Astrocyte (in vitro differentiated cells and primary cell): Measurements from ENCODE around the gene CIT. TPM values are rescaled to one million over a fixed set of nuclear protein-coding genes. Genes with fewer than 3 reads are reported as not detected.

ENCODE experiments used
- DNase-seq: peaks from one replicate; pipeline ENCODE4 v3.0.0-alpha.2; 2010; ENCODE audit warnings: low read depth
- FAIRE-seq: peaks from 2 replicates; lab custom pipeline; 2011; peaks lifted over from hg19 to GRCh38; lab: Jason Lieb, UNC
- H2AFZ ChIP-seq: 2 replicates; pipeline ENCODE4 v1.6.0; 2012; ENCODE audit warnings: low read depth, low read length, inconsistent platforms
- H3K27ac ChIP-seq: 2 replicates; pipeline ENCODE4 v1.5.1; 2011; ENCODE audit warnings: low read depth, low read length, inconsistent platforms
- H3K27me3 ChIP-seq: 2 replicates; pipeline ENCODE4 v1.6.0; 2011; ENCODE audit warnings: low read length, inconsistent platforms; ENCODE audit not compliant: insufficient read depth
- H3K36me3 ChIP-seq: 2 replicates; pipeline ENCODE4 v1.5.1; 2011; ENCODE audit warnings: low read length, inconsistent platforms; ENCODE audit not compliant: insufficient read depth
- H3K4me1 ChIP-seq: 2 replicates; pipeline ENCODE4 v1.5.1; 2011; ENCODE audit warnings: low read length, inconsistent platforms; ENCODE audit not compliant: insufficient read depth
- H3K4me2 ChIP-seq: 2 replicates; pipeline ENCODE4 v1.6.0; 2012; ENCODE audit warnings: low read length, inconsistent platforms
- H3K4me3 ChIP-seq: 2 replicates; pipeline ENCODE4 v1.5.1; 2011; ENCODE audit warnings: low read depth, mild to moderate bottlenecking, low read length, inconsistent platforms; ENCODE audit not compliant: insufficient read depth
- H3K79me2 ChIP-seq: 2 replicates; pipeline ENCODE4 v1.6.0; 2012; ENCODE audit warnings: mild to moderate bottlenecking, low read length, inconsistent platforms; ENCODE audit not compliant: insufficient read depth
- H3K9ac ChIP-seq: 2 replicates; pipeline ENCODE4 v1.6.0; 2012; ENCODE audit warnings: mild to moderate bottlenecking, low read length, inconsistent platforms
- H3K9me3 ChIP-seq: 2 replicates; pipeline ENCODE4 v1.5.1; 2012; ENCODE audit warnings: low read depth, mild to moderate bottlenecking, low read length, inconsistent platforms; ENCODE audit not compliant: insufficient read depth
- H4K20me1 ChIP-seq: 2 replicates; pipeline ENCODE4 v1.6.0; 2012; ENCODE audit warnings: low read length, inconsistent platforms; ENCODE audit not compliant: insufficient read depth
- H3K27ac Mint-ChIP-seq: one replicate; pipeline ENCODE4 v1.8.0; 2021; ENCODE audit warnings: mild to moderate bottlenecking, mixed read lengths; ENCODE audit not compliant: unreplicated experiment
- H3K27me3 Mint-ChIP-seq: one replicate; pipeline ENCODE4 v1.8.0; 2021; ENCODE audit warnings: low read depth, mixed read lengths; ENCODE audit not compliant: unreplicated experiment
- H3K36me3 Mint-ChIP-seq: one replicate; pipeline ENCODE4 v1.8.0; 2021; ENCODE audit warnings: low read depth, mixed read lengths; ENCODE audit not compliant: unreplicated experiment
- H3K4me1 Mint-ChIP-seq: one replicate; pipeline ENCODE4 v1.8.0; 2021; ENCODE audit warnings: low read depth, mixed read lengths; ENCODE audit not compliant: unreplicated experiment
- H3K4me3 Mint-ChIP-seq: one replicate; pipeline ENCODE4 v1.8.0; 2021; ENCODE audit warnings: mild to moderate bottlenecking, moderate library complexity, mixed read lengths; ENCODE audit not compliant: unreplicated experiment
- H3K9me3 Mint-ChIP-seq: one replicate; pipeline ENCODE4 v1.8.0; 2021; ENCODE audit warnings: mild to moderate bottlenecking, mixed read lengths; ENCODE audit not compliant: unreplicated experiment
- EZH2 ChIP-seq: IDR thresholded peaks from 2 replicates; pipeline ENCODE4 v1.6.1; 2012; ENCODE audit warnings: mild to moderate bottlenecking, low read length, inconsistent platforms; ENCODE audit not compliant: insufficient read depth
- total RNA-seq: library from RNA; stranded (reverse); gene quantifications from 2 replicates; pipeline ENCODE4 v1.2.1, GENCODE V29; 2021
- TF ChIP-seq, protein P1 (sequence below): IDR thresholded peaks from 2 replicates; pipeline ENCODE4 v1.5.1; 2011; ENCODE audit warnings: low read depth, mild to moderate bottlenecking, inconsistent platforms, low read length, moderate library complexity; ENCODE audit not compliant: insufficient read depth

Gene CIT
- total RNA-seq, 1 donor from 2014 or later: 4.5 TPM

- Histone ChIP-seq H3K27ac (no peak overlapping the region), H3K9ac (no peak overlapping the region), H2AFZ (no peak overlapping the region), H3K9me3 (no peaks in the 10 kb centered on the region), H4K20me1 (no peaks in the 10 kb centered on the region), H3K4me1 (peaks cover 5% of the 10 kb centered on the region), H3K36me3 (no peaks in the 10 kb centered on the region), H3K4me2 (no peak overlapping the region), H3K79me2 (peaks cover 19% of the 10 kb centered on the region), H3K27me3 (peaks cover 3% of the 10 kb centered on the region), H3K4me3 (no peak overlapping the region)
- H3K4me3 Mint-ChIP-seq: no peak overlapping the region
- no peaks in the 10 kb centered on the region for H3K36me3 Mint-ChIP-seq
- H3K27me3 Mint-ChIP-seq: peaks cover 2% of the 10 kb centered on the region
- no peak overlapping the region for H3K27ac Mint-ChIP-seq
- peaks cover 5% of the 10 kb centered on the region for H3K4me1 Mint-ChIP-seq
- no peak for TF ChIP-seq EZH2
- TF ChIP-seq, protein P1, sequence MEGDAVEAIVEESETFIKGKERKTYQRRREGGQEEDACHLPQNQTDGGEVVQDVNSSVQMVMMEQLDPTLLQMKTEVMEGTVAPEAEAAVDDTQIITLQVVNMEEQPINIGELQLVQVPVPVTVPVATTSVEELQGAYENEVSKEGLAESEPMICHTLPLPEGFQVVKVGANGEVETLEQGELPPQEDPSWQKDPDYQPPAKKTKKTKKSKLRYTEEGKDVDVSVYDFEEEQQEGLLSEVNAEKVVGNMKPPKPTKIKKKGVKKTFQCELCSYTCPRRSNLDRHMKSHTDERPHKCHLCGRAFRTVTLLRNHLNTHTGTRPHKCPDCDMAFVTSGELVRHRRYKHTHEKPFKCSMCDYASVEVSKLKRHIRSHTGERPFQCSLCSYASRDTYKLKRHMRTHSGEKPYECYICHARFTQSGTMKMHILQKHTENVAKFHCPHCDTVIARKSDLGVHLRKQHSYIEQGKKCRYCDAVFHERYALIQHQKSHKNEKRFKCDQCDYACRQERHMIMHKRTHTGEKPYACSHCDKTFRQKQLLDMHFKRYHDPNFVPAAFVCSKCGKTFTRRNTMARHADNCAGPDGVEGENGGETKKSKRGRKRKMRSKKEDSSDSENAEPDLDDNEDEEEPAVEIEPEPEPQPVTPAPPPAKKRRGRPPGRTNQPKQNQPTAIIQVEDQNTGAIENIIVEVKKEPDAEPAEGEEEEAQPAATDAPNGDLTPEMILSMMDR: no peak
- no peaks in the 10 kb centered on the region for H3K9me3 Mint-ChIP-seq
- FAIRE-seq (no peak), DNase-seq (no peak)
Measured at GRCh38 chr12:119665164-119665929, 211.8 kb downstream of the CIT start.

DNA sequence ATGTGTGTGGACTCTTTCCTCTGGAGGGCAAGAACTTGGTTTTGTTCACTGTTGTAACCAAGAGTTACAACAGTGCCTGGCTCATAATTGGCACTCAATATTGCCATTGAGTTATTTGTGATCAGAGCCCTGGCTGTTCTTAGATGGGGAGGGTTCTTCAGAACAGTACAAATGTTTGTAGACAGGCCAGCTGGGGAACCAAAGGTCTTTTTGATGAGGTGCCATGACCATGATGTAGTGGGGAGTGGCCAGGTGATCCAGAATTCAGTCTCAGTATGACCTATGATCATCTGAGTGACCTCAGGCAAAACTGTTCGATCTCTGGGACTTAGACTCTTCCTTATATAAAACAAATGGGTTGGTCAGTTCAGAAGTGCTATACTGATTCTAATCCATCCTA lies 212.5 kb downstream of the CIT start:
- no peak overlapping the region for H3K27ac Mint-ChIP-seq
- Histone ChIP-seq H3K9ac (no peak overlapping the region), H4K20me1 (no peaks in the 10 kb centered on the region), H3K4me1 (peaks cover 5% of the 10 kb centered on the region), H3K36me3 (no peaks in the 10 kb centered on the region), H3K9me3 (no peaks in the 10 kb centered on the region), H3K27ac (no peak overlapping the region), H2AFZ (no peak overlapping the region), H3K4me3 (no peak overlapping the region), H3K4me2 (no peak overlapping the region), H3K27me3 (peaks cover 3% of the 10 kb centered on the region), H3K79me2 (peaks cover 12% of the 10 kb centered on the region)
- H3K9me3 Mint-ChIP-seq: no peaks in the 10 kb centered on the region
- no peak for TF ChIP-seq EZH2
- TF ChIP-seq, protein P1: no peak
- H3K4me1 Mint-ChIP-seq: peaks cover 3% of the 10 kb centered on the region
- DNase-seq (no peak), FAIRE-seq (no peak)
- peaks cover 3% of the 10 kb centered on the region for H3K27me3 Mint-ChIP-seq
- H3K4me3 Mint-ChIP-seq: no peak overlapping the region
- no peaks in the 10 kb centered on the region for H3K36me3 Mint-ChIP-seq

DNA sequence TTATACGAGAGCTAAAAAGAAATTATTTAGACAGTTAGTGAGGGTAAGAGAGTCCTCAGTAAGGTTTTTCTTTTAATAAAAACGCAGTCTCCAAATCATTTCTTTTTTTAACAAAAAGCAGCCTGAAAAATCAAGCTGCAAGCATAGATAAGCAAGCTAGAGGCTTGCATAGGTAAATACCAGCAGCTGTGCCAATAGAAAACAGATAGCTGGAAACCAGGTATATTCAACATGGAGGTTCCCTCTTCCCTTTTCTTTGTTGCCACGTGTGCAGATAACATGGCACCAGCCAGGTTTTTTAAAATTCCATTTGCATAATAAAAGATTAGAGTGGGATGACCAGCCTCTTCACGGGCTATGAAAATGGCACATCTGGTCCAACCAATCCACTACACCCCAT lies 215.2 kb downstream of the CIT start:
- Histone ChIP-seq H3K9ac (no peak overlapping the region), H3K27me3 (peaks cover 3% of the 10 kb centered on the region), H2AFZ (no peak overlapping the region), H3K27ac (no peak overlapping the region), H3K36me3 (no peaks in the 10 kb centered on the region), H3K4me3 (no peak overlapping the region), H3K4me2 (no peak overlapping the region), H4K20me1 (no peaks in the 10 kb centered on the region), H3K4me1 (no peaks in the 10 kb centered on the region), H3K79me2 (no peaks in the 10 kb centered on the region), H3K9me3 (no peaks in the 10 kb centered on the region)
- DNase-seq (no peak), FAIRE-seq (no peak)
- no peak for TF ChIP-seq EZH2
- TF ChIP-seq, protein P1: no peak
- H3K9me3 Mint-ChIP-seq: no peaks in the 10 kb centered on the region
- no peaks in the 10 kb centered on the region for H3K4me1 Mint-ChIP-seq
- no peaks in the 10 kb centered on the region for H3K36me3 Mint-ChIP-seq
- H3K27me3 Mint-ChIP-seq: peaks cover 3% of the 10 kb centered on the region
- H3K27ac Mint-ChIP-seq: no peak overlapping the region
- H3K4me3 Mint-ChIP-seq: no peak overlapping the region
